Esophagus squamous epithelium (tissue), 4 donors: ENCODE data around the gene CLDN25.
"Not testable (repeated sequence)": the region's sequence is repeated elsewhere in the genome, so short reads cannot be mapped to it uniquely, and the experiment has no call there.

Source experiments
- CTCF ChIP-seq, 6 experiments: fragments of 450-650 bp in 4 of 6; fragments of 200-600 bp in 2 of 6; sonication (generic) in 2 of 6; IDR thresholded peaks; one replicate each; pipeline ENCODE4 v1.5.1; 2016 to 2019; ENCODE audit warnings: antibody characterized with exemption in 6 of 6, mild to moderate bottlenecking in 4 of 6, moderate library complexity in 4 of 6
- POLR2A ChIP-seq, 4 donors: fragments of 450-650 bp; IDR thresholded peaks; one replicate each; pipeline ENCODE4 v1.6.1; 2017; ENCODE audit warnings: antibody characterized with exemption in 4 of 4, mild to moderate bottlenecking in 4 of 4, moderate library complexity in 3 of 4

GRCh38 chr11:113789016-113789415 is 9.4 kb downstream of the CLDN25 start:
- not testable (repeated sequence) for TF ChIP-seq CTCF, POLR2A (IDR thresholded peaks at IDR 0.05)
